ENCODE results near the gene ASIC1.

Gene ASIC1

GRCh38 chr12:50085615-50086072 lies 28.2 kb downstream of the ASIC1 start:
- DNase-seq: no peak

DNA sequence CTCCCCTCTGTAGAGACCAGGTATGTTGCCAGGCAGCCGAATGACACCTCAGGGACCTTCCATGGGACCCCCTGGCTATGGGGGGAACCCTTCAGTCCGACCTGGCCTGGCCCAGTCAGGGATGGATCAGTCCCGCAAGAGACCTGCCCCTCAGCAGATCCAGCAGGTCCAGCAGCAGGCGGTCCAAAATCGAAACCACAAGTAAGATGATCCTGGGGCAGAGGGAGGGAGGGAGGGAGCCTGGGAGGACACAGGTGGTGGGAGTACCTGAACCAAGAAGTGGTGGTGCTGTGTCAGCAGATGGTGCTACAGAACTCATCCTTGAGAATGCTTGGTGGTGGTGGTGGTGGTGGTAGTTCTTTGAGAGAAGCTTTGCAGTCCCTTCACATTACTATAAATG lies 28.8 kb downstream of the ASIC1 start:
- no peak for DNase-seq

GRCh38 chr12:50087151-50087550 lies 29.8 kb downstream of the ASIC1 start:
- DNase-seq: no peak

DNA sequence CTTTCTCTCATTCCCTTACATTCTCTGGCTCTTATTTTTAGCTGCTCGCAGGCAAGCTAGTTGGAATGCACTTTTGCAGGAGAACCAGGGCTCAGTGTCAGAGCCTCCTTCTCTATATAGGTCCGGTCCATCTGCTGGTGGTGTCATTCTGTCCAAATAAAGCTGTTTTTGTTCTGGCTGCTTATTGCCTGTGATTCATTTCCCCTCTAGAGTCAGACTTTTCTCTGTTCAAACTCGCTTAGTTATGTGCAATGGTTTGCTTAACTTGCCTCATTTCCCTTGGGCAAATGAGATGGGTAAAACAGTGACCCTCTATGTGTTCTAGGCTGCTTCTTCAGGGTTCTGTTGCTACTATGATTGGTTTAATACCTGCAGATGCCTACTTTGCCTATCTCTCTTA lies 30.6 kb downstream of the ASIC1 start:
- no peak for DNase-seq

- peak; percentile 68 for DNase-seq
Observed at GRCh38 chr12:50088577-50089335, 31.4 kb downstream of the ASIC1 start.

DNA sequence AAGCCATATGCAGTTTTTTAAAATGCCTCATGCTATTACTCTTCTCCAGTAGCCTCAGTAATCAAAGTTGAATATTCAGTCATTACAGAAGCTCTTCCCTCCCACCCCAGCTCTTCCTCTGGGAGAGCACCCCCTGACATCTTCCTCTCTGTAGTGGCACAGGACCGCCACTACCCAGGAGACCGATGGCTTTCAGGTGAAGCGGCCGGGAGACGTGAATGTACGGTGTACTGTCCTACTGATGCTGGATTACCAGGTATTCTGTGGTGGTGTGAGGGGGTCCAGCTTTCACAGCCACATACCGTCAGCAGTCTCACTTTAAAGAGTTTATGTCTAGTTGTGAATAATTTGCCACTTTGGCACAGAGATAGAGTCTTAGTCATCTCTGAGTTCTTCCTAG lies 32.3 kb downstream of the ASIC1 start:
- no peak for DNase-seq

GRCh38 chr12:50090391-50090790 lies 33.0 kb downstream of the ASIC1 start:
- DNase-seq: no peak

DNA sequence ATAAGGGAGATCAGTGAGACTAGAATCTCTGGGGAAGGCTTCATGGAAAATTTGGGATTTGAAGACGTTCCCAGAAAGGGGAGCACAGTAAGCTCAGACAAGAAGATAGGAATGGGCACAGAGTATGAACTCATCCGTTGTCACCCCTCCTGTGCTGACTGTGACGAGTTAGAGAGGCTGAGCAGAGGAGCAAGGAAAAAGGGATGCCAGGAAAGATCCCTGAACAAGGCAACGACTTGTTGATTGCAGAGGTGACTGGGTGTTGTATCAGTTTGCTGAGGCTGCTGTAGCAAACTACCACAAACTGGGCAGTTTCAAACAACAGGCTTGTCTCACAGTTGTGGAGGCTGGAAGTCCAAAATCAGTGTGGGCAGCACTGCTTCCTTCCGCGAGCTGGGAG lies 40.6 kb downstream of the ASIC1 start:
- no peak for DNase-seq

GRCh38 chr12:50099302-50100008 lies 42.1 kb downstream of the ASIC1 start:
- DNase-seq: no peak

DNA sequence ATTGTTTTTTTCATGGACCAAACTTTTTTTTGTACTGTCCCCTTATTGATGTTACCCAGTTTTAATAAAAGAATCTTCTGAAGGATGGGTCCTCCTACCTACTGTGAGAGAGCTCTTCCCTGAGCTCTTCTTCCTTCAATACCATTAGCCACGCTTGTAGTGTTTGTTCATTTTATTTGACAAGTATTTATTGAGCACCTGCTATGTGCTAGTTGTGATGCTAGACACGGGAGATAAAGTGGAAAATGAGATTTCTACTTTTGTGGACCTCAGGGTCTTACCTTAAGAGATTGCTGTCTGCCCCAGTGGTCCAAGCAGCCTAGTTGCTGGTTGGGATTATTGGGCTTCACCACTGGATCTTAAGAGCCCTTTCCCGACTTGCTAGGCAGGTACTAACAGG lies 43.2 kb downstream of the ASIC1 start:
- DNase-seq: no peak

- DNase-seq: no peak
Observed at GRCh38 chr12:50101663-50102062, 44.3 kb downstream of the ASIC1 start.

DNA sequence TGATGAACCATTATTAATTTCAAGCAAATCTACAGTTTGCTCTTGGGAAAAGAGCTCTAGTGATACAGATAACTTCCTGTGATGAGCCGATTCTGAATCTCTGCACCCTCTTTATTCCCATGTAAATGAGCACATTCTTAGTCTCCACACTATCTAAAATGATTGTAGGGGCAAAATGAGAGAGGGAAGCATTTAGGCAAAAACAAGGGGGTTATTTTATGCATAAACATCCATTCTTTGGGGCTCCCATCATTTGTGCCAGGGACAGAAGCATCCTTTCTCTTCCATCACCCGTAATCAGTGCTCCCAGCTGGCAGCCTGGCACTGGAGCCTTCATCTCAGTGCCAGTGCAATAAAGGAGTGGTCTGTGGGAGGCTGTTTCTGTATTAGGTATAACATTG lies 44.7 kb downstream of the ASIC1 start:
- DNase-seq: no peak

GRCh38 chr12:50102646-50103309 lies 45.4 kb downstream of the ASIC1 start:
- no peak for DNase-seq

GRCh38 chr12:50103351-50103750 lies 46.0 kb downstream of the ASIC1 start:
- no peak for DNase-seq

GRCh38 chr12:50103767-50104321 lies 46.4 kb downstream of the ASIC1 start, which contains the start of gene GPD1:
TSS of gene GPD1 (plus strand) at chr12:50104008. CDS start at chr12:50104051, 43 bp downstream.
- peak; percentile 46 for DNase-seq

- DNase-seq: no peak
Observed at GRCh38 chr12:50104417-50105366, 47.3 kb downstream of the ASIC1 start.

DNA sequence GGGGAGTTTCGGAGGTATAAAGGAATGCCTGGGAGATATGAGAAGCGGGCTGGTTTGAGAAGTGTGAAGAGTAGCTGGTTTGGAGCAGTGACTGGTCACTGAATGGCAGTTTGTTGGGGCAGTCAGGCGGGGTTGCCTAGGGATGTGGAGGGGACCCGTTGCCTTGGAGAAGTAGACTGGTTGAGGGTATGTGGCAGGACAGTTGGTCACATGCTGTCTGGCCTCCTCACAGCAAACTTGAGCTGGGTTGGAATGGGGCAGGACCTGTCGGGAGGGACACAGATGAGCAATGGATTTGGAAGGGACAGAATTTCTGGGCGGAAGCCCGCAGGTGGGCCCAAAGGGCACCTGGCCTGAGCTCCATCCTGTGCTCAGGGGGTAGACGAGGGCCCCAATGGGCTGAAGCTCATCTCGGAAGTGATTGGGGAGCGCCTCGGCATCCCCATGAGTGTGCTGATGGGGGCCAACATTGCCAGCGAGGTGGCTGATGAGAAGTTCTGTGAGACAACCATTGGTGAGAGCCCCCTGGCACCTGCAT lies 48.6 kb downstream of the ASIC1 start:
- DNase-seq: no peak

DNA sequence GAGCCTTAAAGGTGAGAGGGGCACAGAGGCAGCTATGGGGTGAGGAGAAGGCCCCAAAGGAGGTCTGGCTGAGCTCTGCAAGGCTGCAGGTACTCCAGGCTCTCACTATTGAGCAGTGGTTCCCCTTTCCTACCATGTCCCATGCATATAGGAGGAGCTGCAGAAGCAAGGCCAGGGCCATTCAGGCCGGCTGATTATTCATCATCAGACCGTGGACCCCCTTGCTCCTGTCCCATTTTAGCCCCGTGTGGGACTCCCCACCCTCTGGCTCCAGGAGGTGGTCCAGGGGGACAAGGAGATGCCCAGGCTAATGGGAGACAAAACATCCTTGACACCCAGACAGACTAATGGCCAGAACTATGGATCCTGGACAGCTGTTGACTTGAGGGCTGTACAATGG lies 49.5 kb downstream of the ASIC1 start:
- DNase-seq: no peak

DNA sequence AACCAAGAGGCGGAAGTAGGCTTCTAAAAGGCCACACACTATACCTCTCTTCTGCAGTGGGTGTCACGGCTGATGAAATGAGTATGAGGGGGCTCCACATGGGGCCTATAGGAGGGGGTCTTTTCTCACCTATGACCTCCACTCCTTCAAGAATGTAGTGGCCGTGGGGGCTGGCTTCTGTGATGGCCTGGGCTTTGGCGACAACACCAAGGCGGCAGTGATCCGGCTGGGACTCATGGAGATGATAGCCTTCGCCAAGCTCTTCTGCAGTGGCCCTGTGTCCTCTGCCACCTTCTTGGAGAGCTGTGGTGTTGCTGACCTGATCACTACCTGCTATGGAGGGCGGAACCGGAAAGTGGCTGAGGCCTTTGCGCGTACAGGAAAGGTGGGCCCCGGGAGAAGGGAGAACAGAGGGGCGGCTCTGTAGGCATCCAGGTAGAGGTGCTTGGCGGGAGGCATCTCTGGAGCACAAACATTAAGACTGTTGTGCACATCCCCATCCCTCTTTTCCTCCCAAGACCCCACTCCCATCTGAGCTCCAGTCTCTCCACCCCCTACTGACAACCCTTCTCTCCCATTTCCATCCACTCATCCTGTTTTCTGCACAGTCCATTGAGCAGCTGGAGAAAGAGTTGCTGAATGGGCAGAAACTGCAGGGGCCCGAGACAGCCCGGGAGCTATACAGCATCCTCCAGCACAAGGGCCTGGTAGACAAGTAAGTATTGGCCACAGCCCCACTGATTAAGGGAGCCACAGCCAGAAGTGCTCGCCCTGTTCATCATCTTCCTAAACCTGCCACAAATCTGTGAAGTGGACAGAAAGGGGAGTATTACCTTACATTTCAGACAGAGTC lies 50.2 kb downstream of the ASIC1 start:
- no peak for DNase-seq

GRCh38 chr12:50109319-50109718 lies 51.9 kb downstream of the ASIC1 start:
- no peak for DNase-seq

Data from stimulated activated CD8-positive, alpha-beta memory T cell treated with anti-CD3 and anti-CD28 coated beads, Interleukin-4, amount 100 ng/mL, for 48 hours (primary cell).